GM12878 (cell line): ENCODE data around the gene MROH7. TPM values are rescaled to one million over a fixed set of nuclear protein-coding genes. Genes with fewer than 3 reads are reported as not detected.
A peak's percentile ranks its signal among the peaks of the same experiment; 100 is the strongest.

ENCODE experiments used
- ATAC-seq: fragments of 200-7000 bp; cut with Tn5 transposase; 3 replicates; pipeline ENCODE4 v1.9.1; 2020; ENCODE audit warnings: mild to moderate bottlenecking, moderate library complexity
- BruUV-seq: library from RNA; stranded (reverse); fragments of 400-500 nt; replicated peaks from 2 replicates; lab custom pipeline; 2021; lab: Mats Ljungman, UMichigan
- CTCF ChIA-PET: fragments of 300-600 bp; sonication (Branson Sonifier 250); formaldehyde crosslinking; extraction: SDS; loops from one replicate; lab custom pipeline; 2021; ENCODE audit warnings: inconsistent platforms; lab: Yijun Ruan, JAX
- POLR2A ChIA-PET: fragments of 350-600 bp; formaldehyde crosslinking; extraction: SDS; loops from one replicate; lab custom pipeline; 2021; ENCODE audit warnings: inconsistent platforms; lab: Charles Lee
- RAD21 ChIA-PET: fragments of 300-600 bp; sonication (Branson Sonifier 250); formaldehyde crosslinking; loops from one replicate; lab custom pipeline; 2023; ENCODE audit warnings: antibody characterized with exemption; ENCODE audit not compliant: unreplicated experiment; lab: Charles Lee
- SMC1A ChIA-PET: fragments of 300-600 bp; sonication (Branson Sonifier 250); formaldehyde crosslinking; loops from one replicate; lab custom pipeline; 2023; ENCODE audit not compliant: unreplicated experiment, uncharacterized antibody; lab: Charles Lee
- DNase-seq: peaks from one replicate; pipeline ENCODE4 v3.0.0-alpha.2; 2011; ENCODE audit warnings: low read depth, low spot score
- FAIRE-seq: peaks from 3 replicates; lab custom pipeline; 2011; peaks lifted over from hg19 to GRCh38; lab: Jason Lieb, UNC
- H2AFZ ChIP-seq: 2 replicates; pipeline ENCODE4 v1.6.0; 2011; ENCODE audit warnings: low read depth, low read length, control low read depth; ENCODE audit not compliant: control insufficient read depth
- H3K27ac ChIP-seq: 2 replicates; pipeline ENCODE4 v1.5.1; 2011; ENCODE audit warnings: control low read depth; ENCODE audit not compliant: control insufficient read depth, insufficient read depth
- H3K27me3 ChIP-seq, 2 experiments: replicated peaks in 1 of 2; 2 replicates each; pipeline versions ENCODE4 v1.6.0 to v1.6.1; 2011; ENCODE audit warnings: low read length in 1 of 2; ENCODE audit not compliant: control insufficient read depth in 2 of 2, insufficient read depth in 2 of 2
- H3K36me3 ChIP-seq, 2 experiments: 2 replicates each; pipeline ENCODE4 v1.5.1; 2011; ENCODE audit warnings: low read length in 1 of 2; ENCODE audit not compliant: control insufficient read depth in 2 of 2, insufficient read depth in 2 of 2
- H3K4me1 ChIP-seq: 2 replicates; pipeline ENCODE4 v1.6.1; 2011; ENCODE audit warnings: mild to moderate bottlenecking, low read length, moderate library complexity, mixed read lengths; ENCODE audit not compliant: control insufficient read depth, insufficient read depth
- H3K4me2 ChIP-seq: 2 replicates; pipeline ENCODE4 v1.6.0; 2011; ENCODE audit warnings: control low read depth; ENCODE audit not compliant: control insufficient read depth, insufficient read depth
- H3K4me3 ChIP-seq: fragments of 200-600 bp; sonication (generic); 2 replicates; pipeline ENCODE4 v1.5.1; 2016
- H3K79me2 ChIP-seq: 2 replicates; pipeline ENCODE4 v1.6.0; 2011; ENCODE audit warnings: low read length; ENCODE audit not compliant: control insufficient read depth, insufficient read depth
- H3K9ac ChIP-seq: 2 replicates; pipeline ENCODE4 v1.8.0; 2011; ENCODE audit warnings: low read length, control low read depth, mixed read lengths; ENCODE audit not compliant: control insufficient read depth, insufficient read depth
- H3K9me3 ChIP-seq: replicated peaks from 3 replicates; pipeline ENCODE4 v1.5.1; 2011; ENCODE audit warnings: mild to moderate bottlenecking, low read length; ENCODE audit not compliant: control insufficient read depth, insufficient read depth
- H4K20me1 ChIP-seq: 2 replicates; pipeline ENCODE4 v1.6.0; 2011; ENCODE audit not compliant: control insufficient read depth, insufficient read depth
- BCL11A ChIP-seq: IDR thresholded peaks from 2 replicates; pipeline ENCODE4 v1.6.1; 2011; ENCODE audit warnings: low read depth, low read length
- CBX5 ChIP-seq: sonication (generic); IDR thresholded peaks from 2 replicates; pipeline ENCODE4 v1.6.1; 2016; ENCODE audit warnings: low read depth, moderate library complexity, mild to moderate bottlenecking, inconsistent platforms
- CREB1 ChIP-seq: IDR thresholded peaks from 2 replicates; pipeline ENCODE4 v1.6.1; 2012; ENCODE audit warnings: low read depth, mild to moderate bottlenecking, inconsistent platforms
- HDGF ChIP-seq: fragments of 450-650 bp; IDR thresholded peaks from 2 replicates; pipeline ENCODE4 v1.6.1; 2016; ENCODE audit warnings: antibody characterized with exemption
- LARP7 ChIP-seq: fragments of 450-650 bp; IDR thresholded peaks from 2 replicates; pipeline ENCODE4 v1.6.1; 2017; ENCODE audit warnings: mild to moderate bottlenecking
- NBN ChIP-seq: fragments of 450-650 bp; IDR thresholded peaks from 2 replicates; pipeline ENCODE4 v1.6.1; 2016
- PAX5 ChIP-seq: IDR thresholded peaks from 2 replicates; pipeline ENCODE4 v1.6.1; 2011; ENCODE audit warnings: low read depth, low read length, borderline replicate concordance
- POLR2A ChIP-seq: IDR thresholded peaks from 2 replicates; pipeline ENCODE4 v1.6.1; 2011; ENCODE audit warnings: low read depth, mild to moderate bottlenecking, low read length
- POLR2AphosphoS2 ChIP-seq: IDR thresholded peaks from 2 replicates; pipeline ENCODE4 v1.6.1; 2011; ENCODE audit warnings: low read depth, mild to moderate bottlenecking, low read length, improper control_type of control experiment, moderate library complexity
- RAD21 ChIP-seq: IDR thresholded peaks from 2 replicates; pipeline ENCODE4 v1.6.1; 2011; ENCODE audit warnings: mild to moderate bottlenecking, low read depth, low read length, moderate library complexity; ENCODE audit not compliant: insufficient read depth
- RAD51 ChIP-seq: fragments of 450-650 bp; IDR thresholded peaks from 2 replicates; pipeline ENCODE4 v1.6.1; 2016; ENCODE audit warnings: moderate library complexity, mild to moderate bottlenecking, inconsistent platforms
- RCOR1 ChIP-seq: conservative IDR thresholded peaks from 2 replicates; pipeline ENCODE4 v1.6.1; 2012; ENCODE audit warnings: low read depth, low read length, improper control_type of control experiment
- STAT3 ChIP-seq: IDR thresholded peaks from 2 replicates; pipeline ENCODE4 v1.6.1; 2011; ENCODE audit warnings: low read depth, low read length, improper control_type of control experiment
- TCF7 ChIP-seq: IDR thresholded peaks from 2 replicates; pipeline ENCODE4 v1.6.1; 2014; ENCODE audit warnings: antibody characterized with exemption, borderline replicate concordance
- ZNF274 ChIP-seq: IDR thresholded peaks from one replicate; pipeline ENCODE4 v1.8.0; 2011; ENCODE audit not compliant: insufficient read length, insufficient read depth
- ZNF384 ChIP-seq: IDR thresholded peaks from 2 replicates; pipeline ENCODE4 v1.6.1; 2012; ENCODE audit warnings: low read depth, mild to moderate bottlenecking, low read length, improper control_type of control experiment, borderline replicate concordance
- ZZZ3 ChIP-seq: IDR thresholded peaks from 2 replicates; pipeline ENCODE4 v1.6.1; 2011; ENCODE audit warnings: low read depth; ENCODE audit not compliant: control insufficient read depth, insufficient read length
- WGBS: methylation state at CpG from one replicate; pipeline ENCODE4 v1.1.6; 2016; ENCODE audit warnings: low lambda C conversion rate; ENCODE audit not compliant: insufficient replicate concordance, insufficient coverage; ENCODE audit errors: missing lambda C conversion rate; 5-methylcytosine and 5-hydroxymethylcytosine counted together
- in situ Hi-C: fragments of 300-500 bp; cut with MboI; formaldehyde crosslinking; loops from 9 replicates; pipeline ENCODE4 v1.14.3; 2018; ENCODE audit warnings: mixed read lengths
- intact Hi-C: fragments of 100-400 bp; cut with micrococcal nuclease; formaldehyde crosslinking; loops from one replicate; pipeline ENCODE4 v1.14.2; 2022; ENCODE audit not compliant: unreplicated experiment
- polyA plus RNA-seq, 11 experiments: library from polyadenylated mRNA; depleted of rRNA in 4 of 11; unstranded in 6 of 11; stranded (reverse) in 5 of 11; fragments of >200 nt; fragmentation: Nextera tagmentation in 4 of 11; fragmentation: Illumina TruSeq in 1 of 11; extraction: Ambion mirVana in 4 of 11; extraction: Trizol in 1 of 11; gene quantifications; 1 replicate in 1 of 11; 2 replicates in 10 of 11; pipeline versions ENCODE4 v1.2.1 to v1.2.3, GENCODE V29; 2011 to 2016; ENCODE audit warnings: inconsistent platforms in 2 of 11, missing spikeins in 2 of 11, low read depth in 1 of 11
- total RNA-seq, 4 experiments: library from RNA; depleted of rRNA in 3 of 4; stranded (reverse); fragments of >200 nt in 3 of 4; fragmentation: Illumina TruSeq in 1 of 4; extraction: Trizol in 1 of 4; gene quantifications; 2 replicates each; pipeline versions ENCODE4 v1.2.1 to v1.2.3, GENCODE V29; 2013 to 2021
- TF ChIP-seq, protein P1 (sequence below): fragments of 450-650 bp; IDR thresholded peaks from 2 replicates; pipeline ENCODE4 v1.6.1; 2018; ENCODE audit warnings: borderline replicate concordance, mild to moderate bottlenecking; ENCODE audit not compliant: partially characterized antibody
- TF ChIP-seq, protein P2 (sequence below): fragments of 150-350 bp; IDR thresholded peaks from 2 replicates; pipeline ENCODE4 v1.6.1; 2014; ENCODE audit warnings: mild to moderate bottlenecking, low read depth, low read length
- TF ChIP-seq, protein P3 (sequence below): fragments of 450-650 bp; IDR thresholded peaks from 2 replicates; pipeline ENCODE4 v1.6.1; 2017; ENCODE audit warnings: mild to moderate bottlenecking, low read depth, inconsistent platforms; ENCODE audit not compliant: poor library complexity, severe bottlenecking

MROH7 gene
- total and polyA plus RNA-seq, 10 of the 15 experiments (the other 5 are each of a cell fraction or from before 2014, with no cell fraction given), result 0.11 TPM; not detected in 9

DNA sequence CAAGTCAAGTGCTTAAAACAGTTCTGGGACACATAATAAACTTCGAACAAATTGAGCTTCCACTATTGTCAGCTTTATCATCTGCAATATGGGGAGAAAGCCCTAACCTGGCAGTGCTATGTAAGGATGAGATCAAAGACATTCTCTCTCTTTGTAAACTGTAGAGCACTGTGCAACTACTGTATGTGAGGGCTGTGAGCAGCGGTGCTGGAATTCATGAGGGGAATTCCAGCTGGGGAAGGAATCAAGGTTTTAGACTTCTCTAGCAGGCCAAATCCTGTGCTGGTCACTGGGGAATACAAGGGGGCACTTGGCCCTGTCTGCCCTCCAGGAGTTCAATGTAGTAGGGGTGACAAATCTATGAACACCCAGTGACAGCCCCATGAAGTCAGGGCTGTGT is 27.6 kb upstream of the MROH7 start:
- Histone ChIP-seq H3K9me3 (no peaks in the 10 kb centered on the region), H3K4me3 (no peak overlapping the region), H2AFZ (no peak overlapping the region; the same call in 1 of the 2 replicates), H3K4me2 (no peak overlapping the region), H3K4me1 (peaks cover 3% of the 10 kb centered on the region; the same call in 1 of the 2 replicates), H3K27ac (no peak overlapping the region), H3K27me3 (no peaks in the 10 kb centered on the region), H3K36me3 (no peaks in the 10 kb centered on the region), H3K79me2 (no peaks in the 10 kb centered on the region), H3K9ac (no peak overlapping the region), H4K20me1 (no peaks in the 10 kb centered on the region)
- ATAC-seq (peak; percentile 50), DNase-seq (no peak), FAIRE-seq (no peak)
- CTCF ChIA-PET, result interaction anchor here (1.0 kb wide), 1 partner anchor 12 kb away, joined by 3 read pairs; no protein-coding TSS in a partner anchor
- TF ChIP-seq RAD51 (no peak), HDGF (no peak), CREB1 (no peak), RAD21 (no peak), ZZZ3 (no peak), STAT3 (no peak), POLR2A (no peak), ZNF384 (no peak), ZNF274 (no peak), PAX5 (no peak), POLR2AphosphoS2 (no peak), CBX5 (no peak), NBN (no peak), RCOR1 (no peak), BCL11A (no peak), TCF7 (no peak), LARP7 (no peak)
- TF ChIP-seq, protein P1, sequence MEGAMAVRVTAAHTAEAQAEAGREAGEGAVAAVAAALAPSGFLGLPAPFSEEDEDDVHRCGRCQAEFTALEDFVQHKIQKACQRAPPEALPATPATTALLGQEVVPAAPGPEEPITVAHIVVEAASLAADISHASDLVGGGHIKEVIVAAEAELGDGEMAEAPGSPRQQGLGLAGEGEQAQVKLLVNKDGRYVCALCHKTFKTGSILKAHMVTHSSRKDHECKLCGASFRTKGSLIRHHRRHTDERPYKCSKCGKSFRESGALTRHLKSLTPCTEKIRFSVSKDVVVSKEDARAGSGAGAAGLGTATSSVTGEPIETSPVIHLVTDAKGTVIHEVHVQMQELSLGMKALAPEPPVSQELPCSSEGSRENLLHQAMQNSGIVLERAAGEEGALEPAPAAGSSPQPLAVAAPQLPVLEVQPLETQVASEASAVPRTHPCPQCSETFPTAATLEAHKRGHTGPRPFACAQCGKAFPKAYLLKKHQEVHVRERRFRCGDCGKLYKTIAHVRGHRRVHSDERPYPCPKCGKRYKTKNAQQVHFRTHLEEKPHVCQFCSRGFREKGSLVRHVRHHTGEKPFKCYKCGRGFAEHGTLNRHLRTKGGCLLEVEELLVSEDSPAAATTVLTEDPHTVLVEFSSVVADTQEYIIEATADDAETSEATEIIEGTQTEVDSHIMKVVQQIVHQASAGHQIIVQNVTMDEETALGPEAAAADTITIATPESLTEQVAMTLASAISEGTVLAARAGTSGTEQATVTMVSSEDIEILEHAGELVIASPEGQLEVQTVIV, result no peak
- TF ChIP-seq, protein P2, sequence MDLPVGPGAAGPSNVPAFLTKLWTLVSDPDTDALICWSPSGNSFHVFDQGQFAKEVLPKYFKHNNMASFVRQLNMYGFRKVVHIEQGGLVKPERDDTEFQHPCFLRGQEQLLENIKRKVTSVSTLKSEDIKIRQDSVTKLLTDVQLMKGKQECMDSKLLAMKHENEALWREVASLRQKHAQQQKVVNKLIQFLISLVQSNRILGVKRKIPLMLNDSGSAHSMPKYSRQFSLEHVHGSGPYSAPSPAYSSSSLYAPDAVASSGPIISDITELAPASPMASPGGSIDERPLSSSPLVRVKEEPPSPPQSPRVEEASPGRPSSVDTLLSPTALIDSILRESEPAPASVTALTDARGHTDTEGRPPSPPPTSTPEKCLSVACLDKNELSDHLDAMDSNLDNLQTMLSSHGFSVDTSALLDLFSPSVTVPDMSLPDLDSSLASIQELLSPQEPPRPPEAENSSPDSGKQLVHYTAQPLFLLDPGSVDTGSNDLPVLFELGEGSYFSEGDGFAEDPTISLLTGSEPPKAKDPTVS, result no peak
- TF ChIP-seq, protein P3, sequence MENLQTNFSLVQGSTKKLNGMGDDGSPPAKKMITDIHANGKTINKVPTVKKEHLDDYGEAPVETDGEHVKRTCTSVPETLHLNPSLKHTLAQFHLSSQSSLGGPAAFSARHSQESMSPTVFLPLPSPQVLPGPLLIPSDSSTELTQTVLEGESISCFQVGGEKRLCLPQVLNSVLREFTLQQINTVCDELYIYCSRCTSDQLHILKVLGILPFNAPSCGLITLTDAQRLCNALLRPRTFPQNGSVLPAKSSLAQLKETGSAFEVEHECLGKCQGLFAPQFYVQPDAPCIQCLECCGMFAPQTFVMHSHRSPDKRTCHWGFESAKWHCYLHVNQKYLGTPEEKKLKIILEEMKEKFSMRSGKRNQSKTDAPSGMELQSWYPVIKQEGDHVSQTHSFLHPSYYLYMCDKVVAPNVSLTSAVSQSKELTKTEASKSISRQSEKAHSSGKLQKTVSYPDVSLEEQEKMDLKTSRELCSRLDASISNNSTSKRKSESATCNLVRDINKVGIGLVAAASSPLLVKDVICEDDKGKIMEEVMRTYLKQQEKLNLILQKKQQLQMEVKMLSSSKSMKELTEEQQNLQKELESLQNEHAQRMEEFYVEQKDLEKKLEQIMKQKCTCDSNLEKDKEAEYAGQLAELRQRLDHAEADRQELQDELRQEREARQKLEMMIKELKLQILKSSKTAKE, result no peak
- WGBS, result 3% methylated on average over 2 of the region's 2 CpGs
- intact Hi-C loops (no loop called here), in situ Hi-C loops (no loop called here)
- SMC1A ChIA-PET, result interaction anchor here (1.0 to 1.2 kb wide), 2 partner anchors 9 to 26 kb away, joined by 3 read pairs; no protein-coding TSS in a partner anchor
- BruUV-seq, result no TSS peak
- RAD21 ChIA-PET, result no interaction called here
- POLR2A ChIA-PET, result interaction anchor here (0.9 kb wide), 1 partner anchor 9 kb away, joined by 3 read pairs; no protein-coding TSS in a partner anchor
